Natural killer cell (primary cell): ENCODE data around the gene HMCN1. TPM values are rescaled to one million over a fixed set of nuclear protein-coding genes. Genes with fewer than 3 reads are reported as not detected.

Experiments used
- ATAC-seq, 3 donors: fragments of 150-1000 bp in 2 of 3; fragments of 200-7000 bp in 1 of 3; cut with Tn5 transposase; 1 replicate in 1 of 3; 2 replicates in 2 of 3; pipeline ENCODE4 v1.10.0; 2021; ENCODE audit warnings: mild to moderate bottlenecking in 2 of 3, moderate library complexity in 2 of 3
- DNase-seq, 2 donors: peaks; one replicate each; pipeline versions ENCODE4 v3.0.0 to v3.0.0-alpha.2; 2013 to 2021; ENCODE audit warnings: mixed read lengths in 1 of 2
- H3K27ac ChIP-seq: one replicate; pipeline ENCODE4 v1.5.1; 2013; ENCODE audit warnings: mild to moderate bottlenecking, low read length
- H3K27me3 ChIP-seq: one replicate; pipeline ENCODE4 v1.6.1; 2013; ENCODE audit warnings: low read length; ENCODE audit not compliant: control insufficient read depth, insufficient read depth
- H3K36me3 ChIP-seq: one replicate; pipeline ENCODE4 v1.6.1; 2013; ENCODE audit warnings: low read length; ENCODE audit not compliant: control insufficient read depth, insufficient read depth
- H3K4me1 ChIP-seq: one replicate; pipeline ENCODE4 v1.6.1; 2013; ENCODE audit warnings: low read length; ENCODE audit not compliant: control insufficient read depth, insufficient read depth
- H3K4me3 ChIP-seq: one replicate; pipeline ENCODE4 v1.5.1; 2013; ENCODE audit warnings: low read length
- H3K9me3 ChIP-seq: one replicate; pipeline ENCODE4 v1.6.1; 2013; ENCODE audit warnings: low read length; ENCODE audit not compliant: control insufficient read depth, insufficient read depth
- H3K27ac Mint-ChIP-seq, 2 donors: one replicate each; pipeline ENCODE4 v1.8.0; 2022; ENCODE audit warnings: mild to moderate bottlenecking in 2 of 2, mixed read lengths in 2 of 2, moderate library complexity in 1 of 2
- H3K27me3 Mint-ChIP-seq, 2 donors: one replicate each; pipeline ENCODE4 v1.8.0; 2022; ENCODE audit warnings: low read depth in 2 of 2, mixed read lengths in 2 of 2
- H3K36me3 Mint-ChIP-seq: one replicate; pipeline ENCODE4 v1.8.0; 2022; ENCODE audit warnings: mixed read lengths
- H3K4me1 Mint-ChIP-seq, 2 donors: one replicate each; pipeline ENCODE4 v1.8.0; 2022; ENCODE audit warnings: mixed read lengths in 2 of 2
- H3K4me3 Mint-ChIP-seq: one replicate; pipeline ENCODE4 v1.8.0; 2022; ENCODE audit warnings: mild to moderate bottlenecking, moderate library complexity, mixed read lengths
- H3K9me3 Mint-ChIP-seq, 2 donors: one replicate each; pipeline ENCODE4 v1.8.0; 2022; ENCODE audit warnings: mixed read lengths in 2 of 2
- whole genome bisulfite sequencing: methylation state at CpG from one replicate; pipeline ENCODE4 v1.1.7; 2013; ENCODE audit warnings: missing lambda C conversion rate; ENCODE audit not compliant: insufficient coverage; 5-methylcytosine and 5-hydroxymethylcytosine counted together
- intact Hi-C: fragments of 100-400 bp; cut with micrococcal nuclease; formaldehyde crosslinking; loops from one replicate; pipeline ENCODE4 v1.14.2; 2022
- total RNA-seq, 4 donors: library from RNA; stranded (reverse); fragments of 120-200 nt in 1 of 4; gene quantifications; one replicate each; pipeline versions ENCODE4 v1.2.3 to v1.2.4, GENCODE V29; 2013 to 2022
- TF ChIP-seq, protein P1 (sequence below): fragments of 200-600 bp; IDR thresholded peaks from one replicate; pipeline ENCODE4 v1.8.0; 2022; ENCODE audit warnings: antibody characterized with exemption

The HMCN1 gene
- total RNA-seq, 3 donors from 2014 or later (not counting 1 experiment from before 2014, with no cell fraction given) = 0.02 to 0.45 (median 0.39) TPM

DNA sequence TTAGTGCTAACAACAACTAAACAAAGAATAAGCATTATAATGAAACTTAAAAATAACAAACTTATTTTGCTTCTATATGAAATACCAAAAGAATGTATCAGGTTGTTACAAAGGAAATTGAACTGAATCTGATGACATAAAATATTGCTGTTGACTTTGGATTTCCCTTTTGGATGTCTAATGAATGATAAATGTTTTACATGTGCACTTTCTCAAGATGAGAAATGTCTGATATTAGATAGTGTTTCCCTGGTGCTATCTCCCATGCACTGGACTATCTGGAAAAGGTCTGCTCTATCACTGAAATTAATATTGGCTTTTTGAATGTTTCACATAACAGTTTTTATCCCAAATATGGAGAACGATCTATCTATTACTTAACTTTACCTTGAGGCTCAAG, 179.9 kb downstream of the HMCN1 start:
- no peaks in the 10 kb centered on the region for H3K36me3 Mint-ChIP-seq
- WGBS = 85% methylated on average over 1 of the region's 1 CpG
- no peaks in the 10 kb centered on the region for H3K27me3 ChIP-seq
- H3K4me1 Mint-ChIP-seq = no peaks in the 10 kb centered on the region
- H3K4me3 Mint-ChIP-seq = no peak overlapping the region
- H3K27ac Mint-ChIP-seq = no peak overlapping the region
- ATAC-seq (no peak), DNase-seq (no peak)
- H3K27ac ChIP-seq = no peak overlapping the region
- TF ChIP-seq, protein P1, sequence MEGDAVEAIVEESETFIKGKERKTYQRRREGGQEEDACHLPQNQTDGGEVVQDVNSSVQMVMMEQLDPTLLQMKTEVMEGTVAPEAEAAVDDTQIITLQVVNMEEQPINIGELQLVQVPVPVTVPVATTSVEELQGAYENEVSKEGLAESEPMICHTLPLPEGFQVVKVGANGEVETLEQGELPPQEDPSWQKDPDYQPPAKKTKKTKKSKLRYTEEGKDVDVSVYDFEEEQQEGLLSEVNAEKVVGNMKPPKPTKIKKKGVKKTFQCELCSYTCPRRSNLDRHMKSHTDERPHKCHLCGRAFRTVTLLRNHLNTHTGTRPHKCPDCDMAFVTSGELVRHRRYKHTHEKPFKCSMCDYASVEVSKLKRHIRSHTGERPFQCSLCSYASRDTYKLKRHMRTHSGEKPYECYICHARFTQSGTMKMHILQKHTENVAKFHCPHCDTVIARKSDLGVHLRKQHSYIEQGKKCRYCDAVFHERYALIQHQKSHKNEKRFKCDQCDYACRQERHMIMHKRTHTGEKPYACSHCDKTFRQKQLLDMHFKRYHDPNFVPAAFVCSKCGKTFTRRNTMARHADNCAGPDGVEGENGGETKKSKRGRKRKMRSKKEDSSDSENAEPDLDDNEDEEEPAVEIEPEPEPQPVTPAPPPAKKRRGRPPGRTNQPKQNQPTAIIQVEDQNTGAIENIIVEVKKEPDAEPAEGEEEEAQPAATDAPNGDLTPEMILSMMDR = no peak
- H3K9me3 Mint-ChIP-seq = no peaks in the 10 kb centered on the region
- no peaks in the 10 kb centered on the region for H3K9me3 ChIP-seq
- no peaks in the 10 kb centered on the region for H3K4me1 ChIP-seq
- no peak overlapping the region for H3K4me3 ChIP-seq
- intact Hi-C loops = no loop called here
- no peaks in the 10 kb centered on the region for H3K36me3 ChIP-seq
- H3K27me3 Mint-ChIP-seq = no peaks in the 10 kb centered on the region

DNA sequence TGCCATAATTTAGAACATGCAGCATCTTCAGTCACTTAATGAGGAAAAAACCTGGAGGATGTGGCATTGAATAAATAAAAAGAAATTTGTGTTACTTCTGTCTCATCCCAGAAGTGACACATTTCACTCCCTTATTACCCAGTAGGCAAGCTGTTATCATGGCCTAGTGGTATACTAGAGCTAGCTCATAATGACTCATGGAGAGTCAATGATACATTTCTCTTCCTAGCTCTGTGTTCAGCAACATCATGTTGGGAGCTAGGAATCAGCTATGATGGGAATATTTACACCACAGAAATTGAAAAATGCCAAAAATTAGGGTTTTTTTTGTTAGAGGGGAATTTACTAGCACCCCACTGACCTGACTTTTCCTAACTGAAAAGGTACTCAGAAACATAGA, 182.7 kb downstream of the HMCN1 start:
- no peaks in the 10 kb centered on the region for H3K36me3 Mint-ChIP-seq
- H3K27ac Mint-ChIP-seq = no peak overlapping the region
- no peaks in the 10 kb centered on the region for H3K9me3 Mint-ChIP-seq
- intact Hi-C loops = no loop called here
- H3K4me1 Mint-ChIP-seq = no peaks in the 10 kb centered on the region
- no peaks in the 10 kb centered on the region for H3K36me3 ChIP-seq
- H3K27me3 ChIP-seq = no peaks in the 10 kb centered on the region
- TF ChIP-seq, protein P1 = no peak
- peaks cover 0 to 2% of the 10 kb centered on the region in 2 donors for H3K27me3 Mint-ChIP-seq
- ATAC-seq = no peak
- H3K9me3 ChIP-seq = no peaks in the 10 kb centered on the region
- H3K4me3 Mint-ChIP-seq = no peak overlapping the region
- no peaks in the 10 kb centered on the region for H3K4me1 ChIP-seq
- H3K4me3 ChIP-seq = no peak overlapping the region
- H3K27ac ChIP-seq = no peak overlapping the region
- no peak for DNase-seq

DNA sequence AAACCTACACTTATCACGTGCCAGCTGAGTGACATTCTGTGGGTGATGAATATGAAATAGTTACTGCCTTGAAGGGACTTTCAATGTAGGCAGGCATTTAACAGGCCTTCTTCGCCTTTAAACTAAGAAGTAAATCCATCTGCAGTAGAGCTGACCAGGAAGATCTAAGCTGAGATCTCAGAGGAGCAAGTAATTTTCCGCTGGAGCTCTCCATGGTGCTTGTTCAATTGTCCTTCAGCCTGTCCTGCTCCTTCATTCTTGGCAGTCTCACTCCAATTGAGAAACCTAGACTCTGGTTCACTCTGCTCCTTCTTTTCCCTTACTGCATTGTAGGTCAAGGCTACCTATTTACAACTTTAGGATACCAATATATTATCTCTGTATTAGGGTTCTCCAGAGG, 183.5 kb downstream of the HMCN1 start:
- no peak for ATAC-seq
- no peak overlapping the region for H3K4me3 Mint-ChIP-seq
- no peaks in the 10 kb centered on the region for H3K4me1 Mint-ChIP-seq
- no peaks in the 10 kb centered on the region for H3K4me1 ChIP-seq
- H3K27ac ChIP-seq = no peak overlapping the region
- H3K4me3 ChIP-seq = no peak overlapping the region
- TF ChIP-seq, protein P1 = no peak
- H3K9me3 ChIP-seq = no peaks in the 10 kb centered on the region
- H3K27ac Mint-ChIP-seq = no peak overlapping the region
- 86% methylated on average over 2 of the region's 3 CpGs for WGBS
- intact Hi-C loops = no loop called here
- no peak for DNase-seq
- no peaks in the 10 kb centered on the region for H3K27me3 ChIP-seq
- H3K9me3 Mint-ChIP-seq = no peaks in the 10 kb centered on the region
- peaks cover 0 to 2% of the 10 kb centered on the region in 2 donors for H3K27me3 Mint-ChIP-seq
- no peaks in the 10 kb centered on the region for H3K36me3 ChIP-seq
- H3K36me3 Mint-ChIP-seq = no peaks in the 10 kb centered on the region

DNA sequence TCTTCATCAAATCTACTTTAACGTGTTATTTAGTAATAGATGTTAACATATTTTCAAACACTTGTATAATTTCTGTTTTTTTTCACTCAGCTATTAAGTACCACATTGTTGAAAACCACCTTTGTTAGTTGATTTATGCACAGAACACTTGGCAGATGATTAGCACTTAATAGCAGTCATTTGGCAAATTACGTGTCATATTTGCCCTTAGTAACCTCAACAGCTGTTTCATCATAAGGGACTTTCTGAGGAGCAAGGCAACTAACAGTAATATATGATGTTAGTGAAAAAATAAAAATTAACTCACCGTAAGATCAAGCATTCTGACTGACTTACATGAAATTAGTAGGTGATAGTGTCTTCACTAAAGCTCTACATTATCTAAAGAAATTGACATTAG, 186.4 kb downstream of the HMCN1 start:
- Mint-ChIP-seq H3K27me3 (peaks cover 0 to 2% of the 10 kb centered on the region in 2 donors), H3K4me1 (no peaks in the 10 kb centered on the region), H3K27ac (no peak overlapping the region), H3K9me3 (peaks cover 0 to 1% of the 10 kb centered on the region in 2 donors), H3K4me3 (no peak overlapping the region), H3K36me3 (no peaks in the 10 kb centered on the region)
- no peak overlapping the region for H3K4me3 ChIP-seq
- no peak overlapping the region for H3K27ac ChIP-seq
- no peaks in the 10 kb centered on the region for H3K4me1 ChIP-seq
- DNase-seq = no peak
- intact Hi-C loops = no loop called here
- no peaks in the 10 kb centered on the region for H3K27me3 ChIP-seq
- ATAC-seq = no peak
- H3K36me3 ChIP-seq = no peaks in the 10 kb centered on the region
- WGBS = 92% methylated on average over 1 of the region's 3 CpGs
- TF ChIP-seq, protein P1 = no peak
- no peaks in the 10 kb centered on the region for H3K9me3 ChIP-seq
